HG03432 (cell line): ENCODE measurements around the gene HDAC9.
"Not testable (repeated sequence)": the region's sequence is repeated elsewhere in the genome, so short reads cannot be mapped to it uniquely, and the experiment has no call there.

Source experiments
- ATAC-seq: cut with Tn5 transposase; IDR thresholded peaks from one replicate; pipeline ENCODE4 v1.9.1; 2021; ENCODE audit warnings: mild to moderate bottlenecking, moderate library complexity; ENCODE audit not compliant: unreplicated experiment

Gene HDAC9

DNA sequence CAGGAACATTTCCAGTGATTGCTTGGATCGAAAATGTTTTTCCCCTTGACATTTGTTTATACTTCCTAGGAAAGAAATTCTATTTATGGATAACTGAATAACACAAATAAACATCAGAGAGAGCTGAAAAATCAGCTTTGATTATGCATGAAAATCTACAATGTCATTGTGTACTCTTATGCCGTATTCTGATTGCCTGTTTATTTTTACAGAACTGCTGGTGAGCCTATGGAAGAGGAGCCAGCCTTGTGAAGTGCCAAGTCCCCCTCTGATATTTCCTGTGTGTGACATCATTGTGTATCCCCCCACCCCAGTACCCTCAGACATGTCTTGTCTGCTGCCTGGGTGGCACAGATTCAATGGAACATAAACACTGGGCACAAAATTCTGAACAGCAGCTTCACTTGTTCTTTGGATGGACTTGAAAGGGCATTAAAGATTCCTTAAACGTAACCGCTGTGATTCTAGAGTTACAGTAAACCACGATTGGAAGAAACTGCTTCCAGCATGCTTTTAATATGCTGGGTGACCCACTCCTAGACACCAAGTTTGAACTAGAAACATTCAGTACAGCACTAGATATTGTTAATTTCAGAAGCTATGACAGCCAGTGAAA, 500.4 kb downstream of the HDAC9 start:
- no peak for ATAC-seq

DNA sequence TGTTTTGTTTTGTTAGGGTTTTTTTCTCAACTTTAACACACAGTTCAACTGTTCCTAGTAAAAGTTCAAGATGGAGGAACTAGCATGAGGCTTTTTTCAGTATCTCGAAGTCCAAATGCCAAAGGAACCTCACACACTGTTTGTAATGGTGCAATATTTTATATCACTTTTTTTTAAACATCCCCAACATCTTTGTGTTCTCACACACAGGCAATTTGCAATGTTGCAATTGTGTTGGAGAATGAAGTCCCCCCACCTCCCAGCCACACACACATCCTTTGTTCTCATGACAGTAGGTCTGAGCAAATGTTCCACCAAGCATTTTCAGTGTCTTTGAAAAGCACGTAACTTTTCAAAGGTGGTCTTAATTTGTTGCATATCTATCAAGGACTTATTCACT, 501.0 kb downstream of the HDAC9 start:
- ATAC-seq = no peak

DNA sequence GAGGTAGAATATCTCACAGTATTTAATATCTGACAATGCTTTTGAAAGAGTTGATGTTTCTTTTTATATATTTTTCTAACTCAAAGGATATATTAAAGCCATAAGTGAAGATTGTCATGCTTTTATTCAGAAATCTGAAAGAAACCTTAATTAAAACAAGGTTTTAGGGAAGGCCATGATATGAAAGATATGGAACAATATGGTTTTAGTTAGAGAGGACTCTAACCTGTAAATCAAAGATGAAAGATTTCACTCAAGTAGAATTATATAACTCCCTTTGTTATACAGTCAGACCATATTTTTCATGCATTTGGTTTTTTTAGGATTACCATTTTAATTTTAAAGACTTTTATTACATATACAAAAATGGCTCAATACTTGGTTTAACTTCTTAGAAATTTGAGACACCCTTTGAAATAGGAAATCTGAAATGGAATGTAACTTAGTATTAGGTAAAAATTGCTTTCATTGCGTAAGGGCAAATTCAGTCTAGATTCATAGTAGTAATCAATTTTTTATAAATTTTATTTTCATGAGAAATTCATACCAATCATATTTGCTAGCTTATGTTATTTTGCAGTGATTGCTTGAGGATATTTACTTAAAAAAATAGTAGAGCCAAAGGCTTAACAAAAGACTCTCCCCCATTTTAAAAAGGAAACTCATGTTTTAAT, 502.1 kb downstream of the HDAC9 start:
- no peak for ATAC-seq

DNA sequence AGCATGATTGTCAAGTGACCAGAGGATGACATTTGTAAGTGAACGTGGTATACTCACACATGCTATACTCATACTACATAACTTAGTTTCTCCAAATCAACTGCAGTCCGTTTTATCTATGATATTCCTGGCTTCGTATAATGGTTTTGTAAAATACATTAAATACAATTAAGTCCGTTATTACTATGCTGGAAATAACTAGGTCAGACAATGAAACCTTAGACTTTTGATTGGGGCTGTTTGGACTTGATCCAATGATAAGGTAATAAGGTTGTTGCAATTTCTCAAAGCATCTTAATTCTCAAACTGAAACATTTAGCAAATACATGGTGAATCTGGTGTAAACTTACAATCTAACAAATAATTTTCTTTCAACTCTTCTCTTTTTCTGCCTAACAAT, 504.9 kb downstream of the HDAC9 start:
- ATAC-seq = no peak

DNA sequence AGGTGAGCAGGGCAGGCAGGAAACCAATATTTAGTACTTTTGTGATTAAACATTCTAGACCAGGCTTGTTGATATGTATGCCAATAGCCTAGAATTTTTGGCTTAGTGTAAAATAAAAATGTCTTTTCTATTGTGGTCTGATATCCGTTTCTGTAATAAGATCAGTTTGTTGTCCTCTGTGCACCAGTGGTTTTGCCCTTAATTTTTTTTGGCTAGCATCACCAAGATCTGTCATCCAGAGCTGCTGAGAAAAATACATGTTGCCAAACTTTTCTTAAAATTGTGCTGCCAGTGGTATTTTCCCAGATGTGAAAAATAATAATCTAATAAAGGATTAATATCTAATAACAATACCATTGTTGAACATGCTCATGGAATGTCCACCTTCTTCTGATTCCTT, 506.3 kb downstream of the HDAC9 start:
- ATAC-seq = no peak

DNA sequence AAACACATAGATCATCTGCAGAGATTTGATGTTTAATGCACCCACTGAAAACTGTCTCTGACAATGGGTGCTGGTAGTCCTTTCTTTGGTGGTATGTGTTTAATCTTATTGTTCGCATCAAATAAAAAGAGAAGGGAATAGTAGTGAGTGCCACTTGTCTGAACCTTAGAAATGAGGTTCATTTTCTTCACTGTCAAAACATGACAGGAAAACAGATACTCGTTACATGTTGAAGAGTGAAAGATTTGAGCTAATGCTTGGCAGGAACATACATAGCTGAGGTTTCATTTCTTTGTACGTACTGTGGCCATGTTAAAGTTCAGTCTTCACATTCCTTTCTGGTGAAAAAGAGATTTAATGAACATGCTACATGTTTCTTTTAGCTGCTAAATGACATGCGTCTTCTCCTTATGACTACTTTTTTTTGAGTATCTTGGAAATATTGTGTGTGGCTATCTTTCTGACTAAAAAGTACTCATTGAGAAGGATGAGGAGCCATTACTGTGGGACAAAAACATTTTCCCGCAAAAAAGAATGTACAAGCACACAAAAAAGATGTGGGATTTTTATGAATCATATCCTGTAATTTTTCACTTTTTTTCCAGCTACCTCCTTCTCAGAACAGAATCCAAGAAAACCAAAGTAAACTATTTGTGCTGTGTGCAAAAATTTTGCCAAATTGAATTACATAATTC, 513.8 kb downstream of the HDAC9 start:
- ATAC-seq = no peak

DNA sequence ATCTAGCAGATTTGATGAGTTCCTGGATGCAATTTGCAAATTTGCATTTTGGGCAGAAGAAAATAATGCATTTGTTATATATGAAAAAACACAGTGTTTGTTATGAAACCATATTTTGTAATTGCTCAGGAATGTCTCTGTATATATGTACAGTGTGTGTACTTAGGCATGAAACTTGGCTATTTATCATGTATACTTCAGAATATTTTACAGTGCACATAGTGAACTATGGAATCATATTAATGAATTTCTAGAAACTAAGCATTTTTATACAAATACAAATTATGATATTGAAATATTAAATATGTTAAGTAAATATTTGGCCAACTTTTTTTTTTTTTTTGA, 514.4 kb downstream of the HDAC9 start:
- ATAC-seq = no peak

DNA sequence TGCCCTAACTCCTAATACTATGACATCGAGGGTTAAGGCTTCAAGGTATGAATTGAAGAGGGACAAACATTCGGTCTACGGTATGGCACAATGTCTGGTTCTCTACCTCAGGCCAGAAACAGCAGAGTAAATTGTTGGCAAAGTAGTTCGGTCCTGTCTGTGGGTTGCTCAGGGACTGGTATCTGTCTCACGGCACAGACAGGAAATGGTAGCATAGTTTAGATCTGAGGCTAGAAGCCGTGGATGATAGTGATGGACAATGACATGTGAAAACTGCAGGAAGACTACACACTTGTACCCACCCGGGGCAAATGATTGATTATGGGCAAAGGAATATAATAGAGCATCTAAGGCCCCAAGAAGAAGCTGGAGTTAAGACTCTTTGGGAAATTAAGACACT, 515.7 kb downstream of the HDAC9 start:
- ATAC-seq = no peak

DNA sequence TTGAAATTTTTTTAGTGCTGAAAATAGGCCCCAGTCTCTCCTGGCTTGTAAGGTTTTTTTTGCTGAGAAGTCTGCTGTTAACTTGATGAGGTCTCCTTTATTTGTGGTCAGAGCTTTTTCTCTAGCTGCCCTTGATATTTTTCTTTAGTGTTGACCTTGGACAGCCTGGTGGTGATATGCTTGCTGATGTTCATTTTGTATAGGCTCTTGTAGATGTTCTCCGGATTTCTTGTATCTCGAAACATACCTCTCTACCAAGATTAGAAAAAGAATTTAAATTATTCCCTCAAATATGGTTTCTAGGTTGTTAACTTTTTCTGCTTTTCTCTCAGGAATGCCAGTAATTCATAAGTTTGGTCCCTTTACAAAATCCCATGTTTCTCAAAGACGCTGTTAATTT, 519.5 kb downstream of the HDAC9 start:
- no peak for ATAC-seq

DNA sequence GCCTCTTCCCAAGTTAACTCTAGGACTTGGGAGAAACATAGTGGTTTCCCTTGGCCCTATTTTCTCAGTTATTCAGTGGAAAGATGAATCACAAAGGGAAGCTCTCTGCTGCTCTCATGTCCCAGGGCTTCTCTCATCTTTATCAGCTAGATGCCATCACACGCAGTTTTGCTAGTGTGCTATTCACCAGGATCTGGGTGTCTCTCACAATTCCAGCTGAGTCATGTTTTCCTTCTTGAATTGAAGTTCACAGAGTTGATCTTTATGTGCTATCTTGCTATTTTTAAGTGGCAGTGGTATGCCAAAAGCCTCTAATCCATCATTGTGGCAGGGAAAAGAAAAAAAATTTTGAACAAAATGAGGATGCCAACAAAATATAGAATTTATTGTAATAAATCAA, 520.6 kb downstream of the HDAC9 start:
- no peak for ATAC-seq

DNA sequence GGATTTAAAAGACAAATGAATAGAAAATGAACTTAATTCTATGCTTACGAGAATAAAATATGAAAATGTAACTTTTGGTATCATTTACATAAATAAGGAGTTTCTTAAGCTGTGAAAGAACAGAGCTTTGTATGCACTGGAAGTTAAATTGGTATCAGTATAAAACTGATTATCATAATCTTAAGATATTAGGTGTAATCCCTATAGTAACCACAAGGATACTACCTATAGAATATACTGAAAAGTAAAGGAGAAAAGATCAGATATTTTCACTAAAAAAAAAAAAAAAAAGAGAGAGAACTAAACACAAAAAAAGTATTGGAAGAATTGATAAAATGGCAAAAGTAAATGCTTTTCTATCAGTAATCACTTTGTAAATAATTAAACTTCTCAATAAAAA, 521.8 kb downstream of the HDAC9 start:
- no peak for ATAC-seq

DNA sequence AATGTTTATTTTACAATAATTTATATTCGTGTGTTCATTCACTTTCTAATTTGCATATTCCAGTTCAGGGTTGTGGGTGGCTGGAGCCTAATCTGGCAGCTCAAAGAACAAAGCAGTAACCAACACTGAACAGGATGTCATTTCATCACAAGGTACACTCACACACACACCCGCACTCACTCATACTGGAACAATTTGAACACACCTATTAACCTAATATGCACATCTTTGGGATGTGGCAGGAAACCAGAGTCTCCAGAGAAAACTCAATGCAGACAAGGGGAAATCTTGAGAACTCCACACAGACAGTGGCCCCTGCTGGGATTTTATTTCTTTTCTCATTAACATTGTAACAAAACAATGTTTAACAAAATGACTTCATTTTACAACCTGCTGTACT, 524.5 kb downstream of the HDAC9 start:
- no peak for ATAC-seq

DNA sequence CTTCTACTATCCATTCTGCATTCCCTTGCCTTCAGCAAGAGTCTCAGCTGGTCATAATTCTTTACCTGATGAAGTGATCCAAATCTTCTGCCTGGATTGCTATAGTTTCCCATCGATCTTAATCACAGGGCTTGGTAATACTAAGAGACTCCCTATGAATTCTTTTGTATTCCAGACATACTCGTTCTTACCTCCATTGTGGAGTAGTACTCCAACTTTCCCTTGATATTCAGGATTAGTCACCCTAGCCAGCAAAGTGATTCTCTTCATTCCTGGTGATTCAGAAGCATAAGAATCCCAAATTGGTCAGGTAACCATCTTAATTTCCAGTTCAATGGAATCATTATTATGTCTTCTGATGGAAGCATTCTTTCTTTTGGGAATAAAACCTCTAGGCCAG, 525.2 kb downstream of the HDAC9 start:
- ATAC-seq = no peak

DNA sequence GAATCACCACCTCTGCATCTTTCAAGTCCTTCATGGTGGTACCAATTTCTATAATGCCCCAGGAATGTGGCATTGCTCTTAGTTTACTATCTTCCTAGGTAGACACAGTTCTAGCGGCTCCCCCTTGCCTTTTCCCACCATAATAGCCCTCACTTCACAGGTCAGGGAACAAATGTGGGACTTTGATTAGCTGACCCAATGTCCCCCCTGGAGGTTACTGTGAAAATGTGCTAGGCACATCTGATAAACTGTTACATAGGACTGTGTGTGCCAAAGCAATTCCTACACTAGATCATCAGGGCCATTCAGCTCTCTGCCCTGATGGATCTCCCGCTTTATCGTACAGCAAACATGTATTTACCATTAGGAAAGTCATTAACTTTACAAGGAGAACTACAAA, 527.9 kb downstream of the HDAC9 start:
- no peak for ATAC-seq

DNA sequence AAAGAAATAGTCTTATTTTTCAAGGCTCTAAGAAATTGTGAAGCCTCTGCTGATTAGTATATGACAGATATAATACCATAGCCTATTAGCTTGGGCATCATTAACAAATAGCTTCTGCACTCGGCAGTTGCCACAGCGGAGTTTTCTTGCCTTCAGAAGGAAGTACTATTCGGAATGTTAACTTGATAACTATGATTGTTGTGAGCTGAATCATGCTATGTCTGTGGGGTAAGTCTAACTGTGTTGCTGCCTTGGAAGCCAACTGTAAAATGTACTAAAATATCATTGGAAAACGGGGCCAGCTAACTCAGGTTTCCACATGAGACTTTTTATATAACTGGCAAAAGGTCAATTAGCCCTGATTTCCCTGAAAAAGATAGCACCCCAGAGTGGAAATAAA, 528.7 kb downstream of the HDAC9 start:
- no peak for ATAC-seq

DNA sequence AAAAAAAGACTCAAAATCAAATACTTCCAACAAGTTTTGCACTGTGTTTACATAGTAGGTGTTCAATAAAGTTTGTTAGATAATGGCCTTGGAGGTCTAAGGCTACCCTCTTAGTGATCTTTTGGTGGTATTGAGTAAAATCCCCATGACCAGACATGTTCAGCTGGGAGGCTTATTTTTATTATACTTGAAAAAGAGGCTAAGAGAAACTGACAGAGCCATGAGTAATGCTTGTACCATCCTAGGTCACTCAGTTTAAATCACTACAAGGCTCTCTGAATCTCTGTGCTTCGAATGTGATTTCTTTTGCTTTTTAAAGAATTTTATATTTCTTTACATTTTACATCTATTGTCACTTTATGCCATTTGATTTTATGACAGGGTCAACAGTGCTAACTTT, 531.3 kb downstream of the HDAC9 start:
- ATAC-seq = no peak

DNA sequence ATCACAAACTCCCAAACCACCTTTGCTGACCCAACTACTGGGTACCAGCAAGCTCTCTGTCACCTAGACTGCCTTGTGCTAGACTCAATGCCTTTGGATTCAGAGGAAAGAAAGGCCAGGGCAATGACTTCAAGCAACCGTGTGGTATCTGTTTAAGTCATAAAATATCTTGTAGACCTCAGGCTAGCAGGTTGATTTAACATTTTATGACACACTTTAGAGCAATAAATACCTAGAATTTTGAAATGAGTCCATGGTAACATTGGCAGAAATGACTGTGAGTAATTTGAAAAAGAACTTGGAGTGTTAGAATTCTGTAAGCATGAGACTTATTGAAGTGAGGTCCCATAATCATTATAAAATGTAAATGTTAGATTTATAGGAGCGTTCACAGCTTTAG, 534.7 kb downstream of the HDAC9 start:
- ATAC-seq = no peak

DNA sequence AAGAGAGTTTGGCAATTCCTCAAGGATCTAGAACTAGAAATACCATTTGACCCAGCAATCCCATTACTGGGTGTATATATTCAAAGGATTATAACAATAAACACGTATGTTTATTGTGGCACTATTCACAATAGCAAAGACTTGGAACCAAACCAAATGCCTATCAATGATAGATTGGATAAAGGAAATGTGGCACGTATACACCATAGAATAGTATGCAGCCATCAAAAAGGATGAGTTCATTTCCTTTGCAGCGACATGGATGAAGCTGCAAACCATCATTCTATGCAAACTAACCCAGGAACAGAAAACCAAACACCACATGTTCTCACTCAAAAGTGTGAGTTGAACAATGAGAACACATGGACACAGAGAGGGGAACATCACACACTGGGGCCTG, 537.4 kb downstream of the HDAC9 start:
- ATAC-seq = not testable (repeated sequence)

DNA sequence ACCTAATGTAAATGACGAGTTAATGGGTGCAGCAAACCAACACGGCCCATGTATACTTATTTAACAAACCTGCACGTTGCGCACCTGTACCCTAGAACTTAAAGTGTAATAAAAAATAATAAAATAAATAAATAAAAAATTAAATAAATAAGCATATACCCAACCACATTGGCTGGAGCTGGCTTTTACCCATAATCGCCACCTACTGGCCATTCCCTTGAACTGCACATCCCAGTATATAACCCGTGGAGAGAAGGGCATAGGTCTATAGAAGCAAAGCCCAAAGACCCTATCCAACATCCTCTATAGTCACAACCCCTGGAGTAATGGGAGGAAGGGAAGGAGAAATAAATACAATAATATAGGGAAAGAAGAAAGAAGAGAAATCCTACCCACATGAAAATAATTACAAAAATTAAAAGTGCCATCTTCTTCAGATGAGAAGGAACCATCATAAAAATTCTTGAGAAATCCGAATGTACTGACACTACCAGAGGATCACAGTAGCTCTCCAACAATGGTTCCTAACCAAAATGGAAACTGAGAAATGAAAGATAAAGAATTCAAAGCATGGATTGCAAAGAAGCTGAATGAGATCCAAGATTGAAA, 556.3 kb downstream of the HDAC9 start:
- ATAC-seq = peak; percentile 95
